Activated CD4-positive, alpha-beta T cell treated with anti-CD3 and anti-CD28 coated beads, Interleukin-2, amount 50 U/mL, for 4 hours (primary cell): ENCODE results near the gene PC.

Source experiments
- DNase-seq, 2 experiments: peaks; one replicate each; pipeline ENCODE4 v3.0.0-alpha.2; 2020

Gene PC

GRCh38 chr11:66910016-66910415 lies 48.2 kb downstream of the PC start:
- DNase-seq: no peak

GRCh38 chr11:66909181-66909580 lies 49.0 kb downstream of the PC start:
- no peak for DNase-seq

- DNase-seq: no peak
Observed at GRCh38 chr11:66907751-66908630, 50.2 kb downstream of the PC start.

- no peak for DNase-seq
Observed at GRCh38 chr11:66906061-66906733, 52.0 kb downstream of the PC start.

- no peak for DNase-seq
Observed at GRCh38 chr11:66905631-66906030, 52.6 kb downstream of the PC start.

GRCh38 chr11:66904981-66905521 lies 53.1 kb downstream of the PC start:
- DNase-seq: no peak

- no peak for DNase-seq
Observed at GRCh38 chr11:66904561-66904960, 53.6 kb downstream of the PC start.

- DNase-seq: no peak
Observed at GRCh38 chr11:66904055-66904454, 54.1 kb downstream of the PC start.

- no peak for DNase-seq
Observed at GRCh38 chr11:66902486-66903177, 55.6 kb downstream of the PC start.

- DNase-seq: no peak
Observed at GRCh38 chr11:66901964-66902390, 56.2 kb downstream of the PC start.

GRCh38 chr11:66894141-66894540 lies 64.0 kb downstream of the PC start:
- DNase-seq: no peak

GRCh38 chr11:66892911-66893310 lies 65.3 kb downstream of the PC start:
- no peak for DNase-seq

GRCh38 chr11:66891851-66892660 lies 66.1 kb downstream of the PC start:
- peak; percentile 15 to 22 for DNase-seq

GRCh38 chr11:66889960-66890359 lies 68.2 kb downstream of the PC start:
- no peak for DNase-seq

- no peak for DNase-seq
Observed at GRCh38 chr11:66888282-66888681, 69.9 kb downstream of the PC start.

- no peak for DNase-seq
Observed at GRCh38 chr11:66887526-66887925, 70.7 kb downstream of the PC start.

GRCh38 chr11:66886671-66887221 lies 71.4 kb downstream of the PC start:
- DNase-seq: no peak

- DNase-seq: no peak
Observed at GRCh38 chr11:66885950-66886440, 72.2 kb downstream of the PC start.

GRCh38 chr11:66885469-66885868 lies 72.7 kb downstream of the PC start:
- no peak for DNase-seq

GRCh38 chr11:66884443-66884842 lies 73.7 kb downstream of the PC start:
- DNase-seq: no peak

GRCh38 chr11:66883016-66883965 lies 74.9 kb downstream of the PC start:
- DNase-seq: peak; percentile 59 to 60
